VCaP (cell line): ENCODE results near the gene SH3PXD2A.

ENCODE experiments used
- H3K27ac ChIP-seq: fragments of 450-650 bp; 2 replicates; pipeline ENCODE4 v1.5.1; 2017
- TF ChIP-seq, protein P1 (sequence below): fragments of 450-650 bp; conservative IDR thresholded peaks from 2 replicates; pipeline ENCODE4 v1.5.1; 2017; ENCODE audit warnings: mild to moderate bottlenecking, moderate library complexity

The SH3PXD2A gene

DNA sequence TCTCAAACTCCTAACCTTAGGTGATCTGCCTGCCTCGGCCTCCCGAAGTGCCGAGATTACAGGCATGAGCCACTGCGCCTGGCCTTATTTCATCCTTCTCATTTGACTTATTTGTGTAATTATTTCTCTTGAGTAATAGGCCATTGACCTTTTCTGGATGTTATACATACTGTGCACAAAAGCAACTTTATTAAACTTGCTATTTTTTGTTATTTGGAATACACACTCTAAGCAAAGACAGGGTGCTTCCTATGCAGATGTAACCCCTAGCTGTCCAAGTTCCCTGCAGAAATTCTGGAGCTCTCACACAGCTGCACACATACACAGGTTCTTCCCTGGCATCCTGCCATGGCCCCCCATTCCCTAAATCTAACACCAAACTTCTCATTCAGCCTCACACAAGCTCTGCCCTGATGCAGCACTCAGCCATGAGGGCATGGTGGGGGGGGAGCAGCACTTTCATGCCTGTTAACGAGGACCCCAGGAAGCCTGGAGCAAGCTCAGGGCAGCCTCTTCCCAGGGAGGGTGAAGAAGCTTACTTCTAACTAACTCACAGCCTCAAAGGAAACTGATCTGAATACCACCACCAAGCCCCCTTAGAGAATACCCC, 33.2 kb downstream of the SH3PXD2A start:
- no peak overlapping the region for H3K27ac ChIP-seq
- TF ChIP-seq, protein P1, sequence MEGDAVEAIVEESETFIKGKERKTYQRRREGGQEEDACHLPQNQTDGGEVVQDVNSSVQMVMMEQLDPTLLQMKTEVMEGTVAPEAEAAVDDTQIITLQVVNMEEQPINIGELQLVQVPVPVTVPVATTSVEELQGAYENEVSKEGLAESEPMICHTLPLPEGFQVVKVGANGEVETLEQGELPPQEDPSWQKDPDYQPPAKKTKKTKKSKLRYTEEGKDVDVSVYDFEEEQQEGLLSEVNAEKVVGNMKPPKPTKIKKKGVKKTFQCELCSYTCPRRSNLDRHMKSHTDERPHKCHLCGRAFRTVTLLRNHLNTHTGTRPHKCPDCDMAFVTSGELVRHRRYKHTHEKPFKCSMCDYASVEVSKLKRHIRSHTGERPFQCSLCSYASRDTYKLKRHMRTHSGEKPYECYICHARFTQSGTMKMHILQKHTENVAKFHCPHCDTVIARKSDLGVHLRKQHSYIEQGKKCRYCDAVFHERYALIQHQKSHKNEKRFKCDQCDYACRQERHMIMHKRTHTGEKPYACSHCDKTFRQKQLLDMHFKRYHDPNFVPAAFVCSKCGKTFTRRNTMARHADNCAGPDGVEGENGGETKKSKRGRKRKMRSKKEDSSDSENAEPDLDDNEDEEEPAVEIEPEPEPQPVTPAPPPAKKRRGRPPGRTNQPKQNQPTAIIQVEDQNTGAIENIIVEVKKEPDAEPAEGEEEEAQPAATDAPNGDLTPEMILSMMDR, result no peak

DNA sequence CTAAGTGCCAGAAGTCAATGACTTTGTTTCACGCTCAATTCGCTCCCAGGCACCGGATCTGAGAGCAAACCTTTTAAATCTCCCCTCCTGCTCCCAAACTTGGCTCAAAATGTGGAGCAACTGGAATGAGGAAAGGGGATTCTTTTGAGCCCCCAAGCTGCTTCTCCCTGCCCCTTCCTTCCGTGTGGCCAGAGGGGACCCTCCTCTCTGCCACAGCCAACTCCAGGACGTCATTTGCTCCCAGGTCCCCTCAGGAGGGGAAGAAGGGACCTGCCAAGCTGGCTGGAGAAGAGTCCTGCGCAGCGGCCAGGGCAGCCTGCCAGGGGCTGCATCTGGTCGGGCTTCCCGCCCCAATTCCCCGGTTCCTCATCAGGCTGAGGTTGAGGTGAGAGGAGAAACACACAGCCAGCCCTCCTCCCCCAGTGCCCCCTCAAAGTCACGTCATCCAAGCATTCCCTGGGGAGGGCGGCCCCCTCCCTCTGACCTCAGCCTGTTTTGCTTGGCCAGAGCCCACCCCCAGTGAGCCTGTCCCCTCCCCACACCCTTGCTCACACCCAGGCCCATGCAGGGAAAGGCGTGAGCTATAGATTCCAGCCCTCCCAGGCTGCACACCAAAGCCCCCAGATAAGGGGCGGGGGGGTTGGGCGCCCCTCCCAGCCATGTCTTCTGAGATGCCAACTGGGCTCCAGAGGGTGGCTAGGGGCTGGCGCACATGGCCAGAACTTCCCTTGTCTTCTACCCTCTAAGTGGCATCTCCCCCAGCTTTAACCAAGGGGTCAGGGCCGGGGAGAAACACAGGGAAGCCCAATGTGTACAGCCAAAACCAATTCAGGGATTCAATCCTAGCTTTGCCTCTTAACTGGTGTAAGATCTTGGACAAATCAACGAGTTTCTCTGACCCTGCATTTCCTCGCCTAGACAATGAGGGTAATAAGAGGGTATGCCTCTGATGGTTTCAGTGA, 35.0 kb downstream of the SH3PXD2A start:
- peak overlapping the region; percentile 66 for H3K27ac ChIP-seq
- TF ChIP-seq, protein P1, result no peak

DNA sequence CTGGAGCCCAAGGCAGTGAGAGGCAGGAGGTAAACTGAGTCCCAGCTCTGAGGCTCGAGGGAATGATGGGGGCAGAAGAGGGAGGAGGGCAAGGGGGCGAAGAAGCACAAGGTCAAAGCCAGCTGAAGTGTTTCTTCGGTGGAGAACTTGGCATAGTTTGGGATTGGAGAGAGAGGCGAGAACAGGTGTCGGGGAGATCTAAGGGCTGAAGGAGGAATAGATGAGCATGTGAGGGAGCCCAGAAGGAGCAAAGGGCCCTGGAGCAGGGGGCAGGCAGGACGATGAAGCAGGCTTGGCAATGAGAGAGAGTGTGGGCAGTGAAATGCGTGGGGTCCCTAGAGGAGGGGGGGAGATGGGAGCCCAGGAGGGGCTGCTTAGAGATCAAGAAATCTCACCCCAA, 35.9 kb downstream of the SH3PXD2A start:
- TF ChIP-seq, protein P1, result no peak
- peak overlapping the region; percentile 66 for H3K27ac ChIP-seq

DNA sequence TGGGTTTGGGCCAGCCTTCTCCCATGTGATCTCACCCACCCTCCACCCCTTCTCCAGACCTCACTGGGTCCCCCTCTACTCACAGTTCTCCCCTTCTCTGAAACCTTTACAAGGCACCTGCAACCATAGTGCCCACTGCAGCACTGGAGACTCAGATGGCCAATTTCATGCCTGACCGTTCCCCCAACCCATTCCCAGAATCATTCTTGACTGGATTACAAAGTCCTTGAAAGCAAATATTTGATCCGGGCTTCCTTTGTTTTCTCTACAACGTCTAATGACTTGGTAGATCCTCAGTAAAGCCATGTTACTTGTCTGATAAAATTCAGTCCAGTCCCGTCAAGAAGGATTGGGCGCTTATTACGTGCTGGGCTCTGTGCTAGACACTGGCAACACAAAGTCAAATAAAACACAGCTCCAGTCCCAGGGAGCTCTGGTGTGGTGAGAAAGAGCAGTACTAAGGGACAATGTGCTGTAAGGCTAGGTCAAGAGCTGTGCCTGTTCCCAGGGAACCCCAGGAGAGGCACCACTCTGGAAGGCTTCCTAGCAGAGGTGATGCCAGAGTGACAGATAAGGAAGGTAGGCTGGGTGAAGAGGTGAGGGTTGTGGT, 36.5 kb downstream of the SH3PXD2A start:
- peak overlapping the region; percentile 66 for H3K27ac ChIP-seq
- TF ChIP-seq, protein P1, result no peak

DNA sequence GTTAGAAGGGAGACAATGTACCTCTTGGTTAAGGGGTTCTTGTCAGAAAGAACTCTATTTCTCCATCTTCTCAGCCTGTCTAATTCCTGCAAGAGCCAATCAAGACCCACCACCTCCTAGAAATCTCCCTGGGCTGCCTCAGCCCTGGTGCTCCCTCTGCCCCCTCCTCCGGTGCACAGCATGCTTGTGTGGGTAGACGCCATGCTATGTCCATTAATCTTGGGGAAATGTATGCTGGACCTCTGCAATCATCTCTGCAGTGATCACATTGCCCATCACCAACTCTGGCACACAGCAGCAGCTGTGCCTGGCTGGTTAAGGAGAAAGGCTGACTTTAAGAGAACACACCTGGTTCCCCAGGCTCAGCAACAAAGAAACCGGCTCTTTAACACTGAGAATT, 37.3 kb downstream of the SH3PXD2A start:
- TF ChIP-seq, protein P1, result no peak
- peak overlapping the region; percentile 66 for H3K27ac ChIP-seq

DNA sequence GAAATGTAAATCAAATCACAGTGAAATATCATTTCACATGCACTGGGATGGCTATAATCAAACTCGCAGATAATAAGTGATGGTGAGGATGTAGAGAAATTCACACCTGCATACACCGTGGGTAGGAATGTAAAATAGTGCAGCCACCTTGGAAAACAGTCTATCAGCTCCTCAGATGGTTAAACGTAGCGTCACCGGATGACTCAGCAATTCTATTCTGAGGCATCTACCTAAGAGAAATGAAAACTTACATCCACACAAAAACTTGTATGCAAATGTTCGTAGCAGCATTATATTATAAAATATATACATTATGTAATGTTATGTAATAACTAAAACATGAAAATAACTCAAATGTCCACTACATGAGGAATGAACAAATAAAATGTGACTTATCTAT, 38.9 kb downstream of the SH3PXD2A start:
- no peak overlapping the region for H3K27ac ChIP-seq

More for the DNA sequence above, 38.9 kb downstream of the SH3PXD2A start:
- TF ChIP-seq, protein P1, result no peak
